Rectal smooth muscle tissue (tissue), 1 donor: ENCODE data around the gene ERGIC3.

Experiments
- H3K27ac ChIP-seq: one replicate; pipeline ENCODE4 v1.7.0; 2013; ENCODE audit warnings: low read depth, low read length, inconsistent platforms
- H3K27me3 ChIP-seq: one replicate; pipeline ENCODE4 v1.7.0; 2013; ENCODE audit warnings: low read length; ENCODE audit not compliant: control insufficient read depth, insufficient read depth
- H3K36me3 ChIP-seq: one replicate; pipeline ENCODE4 v1.7.0; 2013; ENCODE audit warnings: low read length; ENCODE audit not compliant: control insufficient read depth, insufficient read depth
- H3K4me1 ChIP-seq: one replicate; pipeline ENCODE4 v1.7.0; 2013; ENCODE audit warnings: low read length; ENCODE audit not compliant: control insufficient read depth, insufficient read depth
- H3K4me3 ChIP-seq: one replicate; pipeline ENCODE4 v1.7.0; 2013; ENCODE audit warnings: low read length
- H3K9ac ChIP-seq: one replicate; pipeline ENCODE4 v1.7.0; 2013; ENCODE audit warnings: low read length

Gene ERGIC3

DNA sequence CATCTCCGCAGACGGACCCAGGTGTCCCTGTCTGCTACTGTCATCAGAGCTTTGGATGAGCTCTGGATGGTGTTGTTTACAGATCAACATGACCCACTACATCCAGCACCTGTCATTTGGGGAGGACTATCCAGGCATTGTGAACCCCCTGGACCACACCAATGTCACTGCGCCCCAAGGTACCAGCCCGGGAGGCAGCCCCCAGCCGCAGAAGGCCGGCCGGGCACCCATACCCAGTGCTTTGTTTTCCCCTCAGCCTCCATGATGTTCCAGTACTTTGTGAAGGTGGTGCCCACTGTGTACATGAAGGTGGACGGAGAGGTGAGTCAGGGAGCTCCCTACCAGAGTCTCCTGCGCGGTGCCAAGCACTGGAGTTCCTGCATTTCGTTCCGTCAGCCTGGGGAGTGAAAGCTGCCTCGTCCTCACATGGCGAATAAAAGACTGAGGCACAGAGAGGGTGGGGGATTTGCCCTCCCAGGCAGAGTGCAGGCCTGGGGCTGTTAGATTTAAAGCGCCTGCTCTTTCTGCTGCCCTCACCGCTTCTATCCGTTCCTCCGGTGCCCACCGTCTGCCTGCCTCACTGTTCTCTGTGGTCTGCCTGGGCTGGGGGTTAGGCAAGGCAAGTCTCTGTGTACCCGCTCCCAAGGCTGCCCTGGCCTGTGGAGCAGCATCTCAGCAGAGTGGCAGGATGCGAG, 14.2 kb downstream of the ERGIC3 start:
- Histone ChIP-seq H3K36me3 (peaks cover 25% of the 10 kb centered on the region), H3K4me3 (no peak overlapping the region), H3K4me1 (no peaks in the 10 kb centered on the region), H3K27me3 (no peaks in the 10 kb centered on the region), H3K9ac (no peak overlapping the region), H3K27ac (no peak overlapping the region)

GRCh38 chr20:35556871-35557270, 15.0 kb downstream of the ERGIC3 start:
- no peak overlapping the region for H3K27ac ChIP-seq
- no peak overlapping the region for H3K9ac ChIP-seq
- H3K27me3 ChIP-seq: no peaks in the 10 kb centered on the region
- peaks cover 21% of the 10 kb centered on the region for H3K36me3 ChIP-seq
- H3K4me3 ChIP-seq: no peak overlapping the region
- H3K4me1 ChIP-seq: no peaks in the 10 kb centered on the region

GRCh38 chr20:35558451-35558850, 16.6 kb downstream of the ERGIC3 start:
- H3K4me3 ChIP-seq: no peak overlapping the region
- H3K9ac ChIP-seq: no peak overlapping the region
- no peaks in the 10 kb centered on the region for H3K4me1 ChIP-seq
- no peak overlapping the region for H3K27ac ChIP-seq
- peaks cover 20% of the 10 kb centered on the region for H3K36me3 ChIP-seq
- no peaks in the 10 kb centered on the region for H3K27me3 ChIP-seq

DNA sequence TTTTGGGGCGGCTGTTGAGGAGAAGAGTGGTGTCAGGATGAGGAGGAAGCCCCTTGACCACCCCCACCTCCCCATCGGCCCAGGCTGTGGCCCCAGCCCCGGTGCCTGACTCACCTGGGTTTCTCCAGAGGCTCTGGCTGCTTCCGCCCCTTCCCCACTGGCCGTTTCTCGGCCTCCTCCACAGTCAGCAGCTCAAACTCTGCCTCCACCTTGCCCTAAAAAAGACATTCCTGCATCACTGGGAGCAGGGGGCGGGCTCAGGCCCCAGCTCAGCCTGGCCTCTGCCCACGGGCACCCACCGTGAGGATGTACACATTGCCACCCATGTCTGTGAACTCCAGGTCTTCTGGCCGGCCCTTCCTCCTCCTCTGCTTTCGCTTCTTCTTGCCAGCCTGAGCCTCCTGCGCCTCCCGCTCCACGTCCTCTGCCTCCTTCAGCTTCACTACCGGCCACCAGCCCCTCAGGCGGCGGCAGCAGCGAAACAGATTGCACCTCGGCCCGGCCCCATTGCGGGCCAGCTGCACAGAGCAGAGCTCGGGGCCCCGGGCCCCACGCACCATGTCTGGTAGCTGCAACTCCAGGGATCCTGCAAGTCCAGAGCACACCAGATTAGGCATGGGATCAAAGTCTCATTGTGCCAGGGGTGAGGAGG, 17.3 kb downstream of the ERGIC3 start:
- no peaks in the 10 kb centered on the region for H3K4me1 ChIP-seq
- no peak overlapping the region for H3K9ac ChIP-seq
- H3K27me3 ChIP-seq: no peaks in the 10 kb centered on the region
- peaks cover 17% of the 10 kb centered on the region for H3K36me3 ChIP-seq
- H3K4me3 ChIP-seq: no peak overlapping the region
- no peak overlapping the region for H3K27ac ChIP-seq

DNA sequence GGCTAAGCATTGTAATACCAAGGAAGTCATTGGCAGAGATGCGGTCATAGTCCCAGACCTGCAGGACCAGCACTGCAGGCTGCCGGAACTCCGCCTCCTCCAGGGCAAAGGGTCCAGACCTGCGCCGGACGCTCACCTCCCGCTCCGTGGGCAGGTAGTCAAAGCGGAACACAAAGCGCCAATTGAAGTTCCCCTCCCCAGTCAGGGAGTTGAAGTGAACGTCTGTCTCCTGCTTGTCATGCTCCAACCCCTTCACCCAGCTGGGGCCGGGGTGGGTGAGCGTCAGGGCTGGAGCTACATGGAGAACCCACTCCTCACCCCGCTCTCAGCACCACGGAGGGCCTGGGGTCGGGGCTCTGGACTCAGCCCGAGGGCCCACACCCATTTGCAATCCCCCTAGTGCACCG, 18.2 kb downstream of the ERGIC3 start:
- H3K4me1 ChIP-seq: no peaks in the 10 kb centered on the region
- H3K27me3 ChIP-seq: no peaks in the 10 kb centered on the region
- H3K36me3 ChIP-seq: peaks cover 11% of the 10 kb centered on the region
- no peak overlapping the region for H3K9ac ChIP-seq
- no peak overlapping the region for H3K27ac ChIP-seq
- H3K4me3 ChIP-seq: no peak overlapping the region

GRCh38 chr20:35560541-35560940, 18.7 kb downstream of the ERGIC3 start:
- H3K4me1 ChIP-seq: no peaks in the 10 kb centered on the region
- no peaks in the 10 kb centered on the region for H3K27me3 ChIP-seq
- no peak overlapping the region for H3K4me3 ChIP-seq
- H3K9ac ChIP-seq: no peak overlapping the region
- no peak overlapping the region for H3K27ac ChIP-seq
- peaks cover 6% of the 10 kb centered on the region for H3K36me3 ChIP-seq

DNA sequence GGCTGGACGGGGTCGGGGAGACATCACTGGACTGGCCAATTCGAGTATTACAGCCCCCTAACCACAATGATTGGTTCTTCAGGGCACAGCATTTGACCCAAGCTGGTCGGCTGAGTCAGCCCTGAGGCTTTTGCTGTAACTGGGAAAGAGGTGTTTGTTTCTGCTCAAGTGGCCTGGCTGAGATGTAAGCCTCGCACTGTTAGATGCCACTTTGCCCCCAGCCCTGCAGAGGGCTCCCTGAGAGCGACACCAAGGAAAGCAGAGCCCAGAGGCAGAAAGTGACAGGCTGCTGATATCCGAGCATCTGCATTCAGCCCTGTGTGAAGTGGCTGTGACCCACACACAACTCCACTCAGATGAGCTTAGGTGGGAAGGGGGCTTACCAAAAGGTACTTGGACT, 19.4 kb downstream of the ERGIC3 start:
- H3K4me3 ChIP-seq: no peak overlapping the region
- H3K9ac ChIP-seq: no peak overlapping the region
- H3K4me1 ChIP-seq: no peaks in the 10 kb centered on the region
- H3K27ac ChIP-seq: no peak overlapping the region
- peaks cover 6% of the 10 kb centered on the region for H3K36me3 ChIP-seq
- H3K27me3 ChIP-seq: no peaks in the 10 kb centered on the region

DNA sequence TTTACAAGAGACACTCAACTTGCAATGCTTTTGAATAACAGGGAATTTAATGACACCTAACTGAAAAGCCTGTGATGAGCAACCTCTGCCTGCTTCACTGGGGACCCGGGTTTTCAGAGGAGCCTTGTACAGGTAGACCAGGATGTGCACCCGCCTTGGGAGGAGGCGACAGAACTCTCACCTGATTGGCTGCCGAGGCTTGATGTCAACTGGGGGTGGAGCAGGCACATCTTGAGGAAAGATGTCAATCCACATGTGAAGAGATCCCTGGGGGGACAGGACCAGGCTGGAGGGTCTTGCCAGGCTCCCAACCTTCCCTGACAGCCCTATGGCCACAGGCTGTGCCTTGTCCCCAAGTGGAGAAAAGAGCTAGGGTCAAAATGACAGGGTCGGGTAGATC, 19.8 kb downstream of the ERGIC3 start:
- Histone ChIP-seq H3K9ac (no peak overlapping the region), H3K27ac (no peak overlapping the region), H3K4me3 (no peak overlapping the region), H3K27me3 (no peaks in the 10 kb centered on the region), H3K4me1 (no peaks in the 10 kb centered on the region), H3K36me3 (peaks cover 4% of the 10 kb centered on the region)

- Histone ChIP-seq H3K4me1 (no peaks in the 10 kb centered on the region), H3K27ac (no peak overlapping the region)
These were observed 20.7 kb downstream of the ERGIC3 start for GRCh38 chr20:35562541-35563110.

DNA sequence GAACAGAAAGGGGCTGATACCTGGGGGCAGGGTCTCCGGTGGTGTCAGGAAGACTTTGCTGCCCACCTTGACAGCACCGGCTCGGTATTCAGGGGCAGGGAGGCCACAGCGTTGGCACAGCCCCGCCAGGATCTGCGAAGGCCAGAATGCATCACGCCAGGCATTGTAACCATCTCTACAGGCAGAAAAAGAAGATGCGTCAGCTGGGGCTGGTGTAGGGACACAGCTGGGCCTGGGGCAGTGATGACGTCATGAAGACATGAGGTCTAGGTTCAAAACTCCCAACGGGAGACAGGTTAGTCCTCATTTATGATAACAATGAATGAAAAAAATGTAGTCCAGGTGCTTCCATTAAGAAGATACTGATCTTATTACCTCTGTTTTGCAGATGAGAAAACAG, 22.0 kb downstream of the ERGIC3 start:
- Histone ChIP-seq H3K27ac (no peak overlapping the region), H3K4me3 (no peak overlapping the region), H3K27me3 (no peaks in the 10 kb centered on the region), H3K36me3 (no peaks in the 10 kb centered on the region), H3K4me1 (no peaks in the 10 kb centered on the region), H3K9ac (no peak overlapping the region)

More at GRCh38 chr20:35562541-35563110, 20.7 kb downstream of the ERGIC3 start:
- Histone ChIP-seq H3K4me3 (no peak overlapping the region), H3K36me3 (no peaks in the 10 kb centered on the region), H3K27me3 (no peaks in the 10 kb centered on the region), H3K9ac (no peak overlapping the region)

DNA sequence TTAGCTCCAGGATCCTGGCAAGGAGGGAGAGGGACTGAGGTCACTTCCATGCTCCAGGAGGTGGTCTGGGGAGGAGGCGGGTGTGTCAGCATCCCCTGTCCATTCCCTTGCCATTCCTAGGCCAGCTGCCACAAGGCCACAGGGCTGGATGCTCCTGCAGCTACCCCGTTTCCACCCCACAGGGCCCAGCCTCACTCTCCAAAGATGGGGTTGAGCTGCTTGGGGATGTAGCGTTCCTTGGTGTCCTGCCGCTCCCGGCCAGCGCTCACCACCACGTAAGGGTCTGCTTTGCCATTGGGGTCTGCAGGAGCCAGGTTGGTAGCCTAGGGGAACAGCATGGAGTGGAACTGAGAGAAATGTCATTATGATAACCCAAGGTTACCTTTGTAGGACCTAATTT, 23.0 kb downstream of the ERGIC3 start:
- Histone ChIP-seq H3K36me3 (no peaks in the 10 kb centered on the region), H3K27me3 (no peaks in the 10 kb centered on the region), H3K9ac (no peak overlapping the region)

GRCh38 chr20:35568645-35569044, 26.8 kb downstream of the ERGIC3 start:
- Histone ChIP-seq H3K27me3 (no peaks in the 10 kb centered on the region), H3K9ac (no peak overlapping the region), H3K4me1 (no peaks in the 10 kb centered on the region), H3K4me3 (no peak overlapping the region), H3K36me3 (no peaks in the 10 kb centered on the region), H3K27ac (no peak overlapping the region)

More for the DNA sequence above, 23.0 kb downstream of the ERGIC3 start:
- no peaks in the 10 kb centered on the region for H3K4me1 ChIP-seq
- H3K27ac ChIP-seq: no peak overlapping the region
- no peak overlapping the region for H3K4me3 ChIP-seq

GRCh38 chr20:35571555-35571954, 29.7 kb downstream of the ERGIC3 start:
- no peaks in the 10 kb centered on the region for H3K36me3 ChIP-seq
- H3K27ac ChIP-seq: no peak overlapping the region
- H3K27me3 ChIP-seq: no peaks in the 10 kb centered on the region
- H3K4me1 ChIP-seq: no peaks in the 10 kb centered on the region
- H3K9ac ChIP-seq: no peak overlapping the region
- no peak overlapping the region for H3K4me3 ChIP-seq
